ENCODE measurements around the gene AGBL5.

The AGBL5 gene

DNA sequence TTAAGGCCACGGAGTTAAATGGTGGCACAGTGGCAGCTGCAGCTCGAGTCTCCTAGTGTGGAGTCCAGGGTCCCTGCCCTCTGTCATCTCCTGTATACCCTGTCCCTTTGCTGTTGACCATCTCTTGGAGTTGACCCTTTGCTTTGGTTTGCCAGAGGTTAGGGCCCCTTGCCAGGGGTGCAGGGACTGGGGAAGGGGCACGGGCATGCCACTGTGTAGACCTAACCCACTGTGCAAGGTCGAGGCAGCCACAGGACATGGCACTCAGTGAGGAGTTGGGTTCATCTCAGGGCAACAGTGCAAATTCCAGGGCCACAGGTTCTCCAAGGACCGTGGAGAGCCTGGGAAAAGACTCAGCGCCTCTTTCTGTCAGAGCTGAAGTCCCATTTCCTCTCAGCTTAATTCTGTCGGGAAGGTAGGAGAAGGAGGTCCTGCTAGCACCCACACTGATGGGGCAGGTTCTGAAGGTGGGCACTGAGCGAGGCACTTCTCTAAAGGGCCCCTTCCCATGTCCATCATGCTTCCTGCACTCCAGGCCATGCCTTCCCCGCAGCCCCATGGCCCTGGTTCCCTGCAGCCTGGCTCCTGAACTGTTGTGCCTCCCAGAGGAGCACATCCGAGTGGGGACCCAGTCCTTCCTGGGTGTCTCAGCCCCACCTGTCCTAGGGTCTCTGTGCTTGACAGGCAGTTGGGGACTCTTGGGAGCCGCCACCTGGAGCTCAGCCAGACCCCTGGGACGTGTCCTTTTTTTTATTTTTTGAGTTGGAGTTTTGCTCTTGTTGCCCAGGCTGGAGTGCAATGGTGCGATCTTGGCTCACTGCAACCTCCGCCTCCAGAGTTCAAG, 37.9 kb downstream of the AGBL5 start:
- no peaks in the 10 kb centered on the region for H3K9me3 ChIP-seq (ENCODE audit: insufficient read depth, low read length, severe bottlenecking)
- peaks cover 10% of the 10 kb centered on the region for H3K79me2 ChIP-seq (ENCODE audit: insufficient read depth, low read length)
- no peak overlapping the region for H3K4me3 ChIP-seq (ENCODE audit: low read depth in 1 of 2, low read length in 2 of 2)
- H4K20me1 ChIP-seq (ENCODE audit: insufficient read depth, low read length) = no peaks in the 10 kb centered on the region
- H3K36me3 ChIP-seq (ENCODE audit: insufficient read depth, low read length) = no peaks in the 10 kb centered on the region
- H3K27me3 ChIP-seq (ENCODE audit: insufficient read depth, low read length, poor library complexity) = no peaks in the 10 kb centered on the region
- H2AFZ ChIP-seq (ENCODE audit: low read depth, low read length) = no peak overlapping the region
- TF ChIP-seq EZH2 (IDR thresholded peaks at IDR 0.05; ENCODE audit: borderline replicate concordance, low read depth, low read length, severe bottlenecking) = no peak
- TF ChIP-seq, protein P1, sequence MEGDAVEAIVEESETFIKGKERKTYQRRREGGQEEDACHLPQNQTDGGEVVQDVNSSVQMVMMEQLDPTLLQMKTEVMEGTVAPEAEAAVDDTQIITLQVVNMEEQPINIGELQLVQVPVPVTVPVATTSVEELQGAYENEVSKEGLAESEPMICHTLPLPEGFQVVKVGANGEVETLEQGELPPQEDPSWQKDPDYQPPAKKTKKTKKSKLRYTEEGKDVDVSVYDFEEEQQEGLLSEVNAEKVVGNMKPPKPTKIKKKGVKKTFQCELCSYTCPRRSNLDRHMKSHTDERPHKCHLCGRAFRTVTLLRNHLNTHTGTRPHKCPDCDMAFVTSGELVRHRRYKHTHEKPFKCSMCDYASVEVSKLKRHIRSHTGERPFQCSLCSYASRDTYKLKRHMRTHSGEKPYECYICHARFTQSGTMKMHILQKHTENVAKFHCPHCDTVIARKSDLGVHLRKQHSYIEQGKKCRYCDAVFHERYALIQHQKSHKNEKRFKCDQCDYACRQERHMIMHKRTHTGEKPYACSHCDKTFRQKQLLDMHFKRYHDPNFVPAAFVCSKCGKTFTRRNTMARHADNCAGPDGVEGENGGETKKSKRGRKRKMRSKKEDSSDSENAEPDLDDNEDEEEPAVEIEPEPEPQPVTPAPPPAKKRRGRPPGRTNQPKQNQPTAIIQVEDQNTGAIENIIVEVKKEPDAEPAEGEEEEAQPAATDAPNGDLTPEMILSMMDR (IDR thresholded peaks at IDR 0.05; ENCODE audit: borderline replicate concordance, extremely low read depth, low read length, poor library complexity, severe bottlenecking) = no peak
- no peak overlapping the region for H3K27ac ChIP-seq (ENCODE audit: low read length)
- peaks cover 47% of the 10 kb centered on the region for H3K4me1 ChIP-seq (ENCODE audit: insufficient read depth, low read length)
- ATAC-seq (ENCODE audit: insufficient read depth, low read depth) (no peak), DNase-seq (no peak)
- H3K9ac ChIP-seq (ENCODE audit: low read depth, low read length) = no peak overlapping the region
- H3K4me2 ChIP-seq (ENCODE audit: insufficient read depth, low read length) = peak overlapping the region; percentile 33; the same call in 1 of the 2 replicates

DNA sequence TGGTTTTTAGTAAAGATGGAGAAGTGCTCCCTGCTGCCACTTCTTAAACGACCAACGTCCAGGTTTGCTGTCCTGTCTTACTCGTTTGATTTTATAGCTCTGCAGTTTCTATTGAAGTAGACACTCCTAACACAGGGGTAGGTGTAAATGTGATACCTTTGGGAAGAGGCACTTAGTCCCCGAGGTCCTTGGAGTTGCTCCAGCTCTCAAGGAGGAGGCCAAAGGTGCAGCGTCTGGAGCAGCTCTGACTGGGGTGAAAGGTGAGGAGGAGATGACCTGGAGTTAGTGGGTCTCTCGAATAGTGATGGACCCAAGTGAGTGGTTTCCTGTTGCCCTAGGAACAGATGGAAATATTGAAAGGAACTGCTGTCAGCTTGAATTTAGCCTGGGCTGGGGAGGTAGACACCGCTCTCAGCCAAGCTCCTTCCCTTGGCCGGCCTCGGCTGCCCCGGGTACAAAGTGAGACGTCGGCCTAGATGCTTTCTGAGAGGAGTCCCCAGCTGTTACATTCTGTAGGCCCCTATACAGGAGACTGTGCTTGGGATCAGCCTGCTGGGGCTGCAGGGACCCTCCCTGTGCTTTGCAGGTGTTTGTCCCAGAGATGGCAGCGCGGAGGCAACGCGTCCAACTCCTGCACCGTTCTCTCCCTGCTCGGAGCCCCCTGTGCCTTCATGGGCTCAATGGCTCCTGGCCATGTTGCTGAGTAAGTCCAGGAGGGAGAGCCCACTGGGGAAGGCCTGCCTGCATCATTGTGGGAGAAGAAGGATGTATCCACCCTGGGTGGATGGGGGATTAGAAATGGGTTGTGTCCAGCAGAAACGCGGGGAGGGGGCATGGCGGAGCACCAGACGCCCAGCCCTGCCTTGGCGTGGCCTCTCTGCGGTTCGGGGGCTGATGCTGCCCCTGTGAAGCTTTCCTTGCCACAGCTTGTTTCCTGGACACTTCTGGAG, 40.6 kb downstream of the AGBL5 start:
- H3K4me1 ChIP-seq (ENCODE audit: insufficient read depth, low read length) = peaks cover 26% of the 10 kb centered on the region
- no peak overlapping the region for H2AFZ ChIP-seq (ENCODE audit: low read depth, low read length)
- H3K4me2 ChIP-seq (ENCODE audit: insufficient read depth, low read length) = no peak overlapping the region
- no peaks in the 10 kb centered on the region for H3K79me2 ChIP-seq (ENCODE audit: insufficient read depth, low read length)
- no peaks in the 10 kb centered on the region for H4K20me1 ChIP-seq (ENCODE audit: insufficient read depth, low read length)
- no peak overlapping the region for H3K9ac ChIP-seq (ENCODE audit: low read depth, low read length)
- no peak overlapping the region for H3K4me3 ChIP-seq (ENCODE audit: low read depth in 1 of 2, low read length in 2 of 2)
- DNase-seq = no peak
- no peaks in the 10 kb centered on the region for H3K36me3 ChIP-seq (ENCODE audit: insufficient read depth, low read length)
- no peak for ATAC-seq (ENCODE audit: insufficient read depth, low read depth)
- H3K9me3 ChIP-seq (ENCODE audit: insufficient read depth, low read length, severe bottlenecking) = no peaks in the 10 kb centered on the region
- H3K27ac ChIP-seq (ENCODE audit: low read length) = no peak overlapping the region
- H3K27me3 ChIP-seq (ENCODE audit: insufficient read depth, low read length, poor library complexity) = no peaks in the 10 kb centered on the region
- no peak for TF ChIP-seq EZH2 (IDR thresholded peaks at IDR 0.05; ENCODE audit: borderline replicate concordance, low read depth, low read length, severe bottlenecking)
- TF ChIP-seq, protein P1 (IDR thresholded peaks at IDR 0.05; ENCODE audit: borderline replicate concordance, extremely low read depth, low read length, poor library complexity, severe bottlenecking) = no peak

DNA sequence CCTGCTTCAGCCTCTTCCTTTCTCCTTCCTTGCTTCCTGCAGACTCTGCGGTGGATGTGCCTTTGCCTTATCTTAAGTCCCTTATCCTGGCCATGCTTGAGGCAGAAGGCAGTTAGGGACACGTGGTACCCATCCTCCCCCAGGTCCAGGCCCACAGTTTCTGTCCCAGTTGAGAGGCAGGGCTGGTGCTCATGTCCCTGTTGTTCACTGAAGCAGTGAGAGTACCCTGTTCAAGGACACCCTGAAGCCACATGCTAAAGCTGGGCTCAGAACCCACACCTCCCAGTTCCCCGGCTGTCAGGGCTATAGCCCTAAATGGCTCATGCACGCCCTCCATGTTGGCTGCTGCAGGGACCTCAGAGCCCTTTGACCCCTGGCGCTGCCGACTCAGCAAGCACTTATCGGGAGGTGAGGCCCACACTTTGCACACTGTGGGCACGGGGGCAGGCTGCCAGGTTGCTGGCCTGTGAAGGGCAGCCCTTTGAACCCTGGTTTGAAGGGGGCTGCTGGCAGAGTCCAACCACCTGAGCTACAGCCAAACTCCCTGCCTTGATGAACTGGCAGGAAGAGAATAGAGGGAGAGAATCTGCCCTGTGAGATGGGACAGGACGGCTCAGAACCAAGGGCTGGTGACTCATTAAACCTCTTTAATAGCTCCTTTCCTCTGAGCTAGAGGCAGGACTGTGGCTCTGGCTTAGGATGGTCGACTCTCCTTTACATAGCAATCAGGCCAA, 41.4 kb downstream of the AGBL5 start:
- Histone ChIP-seq H2AFZ (ENCODE audit: low read depth, low read length) (no peak overlapping the region), H3K4me1 (ENCODE audit: insufficient read depth, low read length) (peaks cover 17% of the 10 kb centered on the region), H4K20me1 (ENCODE audit: insufficient read depth, low read length) (no peaks in the 10 kb centered on the region), H3K9ac (ENCODE audit: low read depth, low read length) (no peak overlapping the region), H3K4me2 (ENCODE audit: insufficient read depth, low read length) (no peak overlapping the region), H3K79me2 (ENCODE audit: insufficient read depth, low read length) (no peaks in the 10 kb centered on the region), H3K27me3 (ENCODE audit: insufficient read depth, low read length, poor library complexity) (no peaks in the 10 kb centered on the region), H3K36me3 (ENCODE audit: insufficient read depth, low read length) (no peaks in the 10 kb centered on the region), H3K27ac (ENCODE audit: low read length) (no peak overlapping the region), H3K9me3 (ENCODE audit: insufficient read depth, low read length, severe bottlenecking) (no peaks in the 10 kb centered on the region), H3K4me3 (ENCODE audit: low read depth in 1 of 2, low read length in 2 of 2) (no peak overlapping the region)
- ATAC-seq (ENCODE audit: insufficient read depth, low read depth) = no peak
- TF ChIP-seq EZH2 (IDR thresholded peaks at IDR 0.05; ENCODE audit: borderline replicate concordance, low read depth, low read length, severe bottlenecking) = no peak
- TF ChIP-seq, protein P1 (IDR thresholded peaks at IDR 0.05; ENCODE audit: borderline replicate concordance, extremely low read depth, low read length, poor library complexity, severe bottlenecking) = no peak
- DNase-seq = no peak

All from DND-41 (cell line).